Hindlimb muscle (tissue), 1 donor: ENCODE measurements around the gene AHCYL2. TPM values are rescaled to one million over a fixed set of nuclear protein-coding genes. Genes with fewer than 3 reads are reported as not detected.
A peak's percentile ranks its signal among the peaks of the same experiment; 100 is the strongest.

Experiments used
- DNase-seq: peaks from one replicate; pipeline ENCODE4 v3.0.0-alpha.2; 2013
- polyA plus RNA-seq: library from polyadenylated mRNA; unstranded; fragments of 120-200 nt; gene quantifications from one replicate; pipeline ENCODE4 v1.2.1, GENCODE V29; 2013; ENCODE audit not compliant: insufficient read length

AHCYL2 gene
- polyA plus RNA-seq = 19.1 TPM

DNA sequence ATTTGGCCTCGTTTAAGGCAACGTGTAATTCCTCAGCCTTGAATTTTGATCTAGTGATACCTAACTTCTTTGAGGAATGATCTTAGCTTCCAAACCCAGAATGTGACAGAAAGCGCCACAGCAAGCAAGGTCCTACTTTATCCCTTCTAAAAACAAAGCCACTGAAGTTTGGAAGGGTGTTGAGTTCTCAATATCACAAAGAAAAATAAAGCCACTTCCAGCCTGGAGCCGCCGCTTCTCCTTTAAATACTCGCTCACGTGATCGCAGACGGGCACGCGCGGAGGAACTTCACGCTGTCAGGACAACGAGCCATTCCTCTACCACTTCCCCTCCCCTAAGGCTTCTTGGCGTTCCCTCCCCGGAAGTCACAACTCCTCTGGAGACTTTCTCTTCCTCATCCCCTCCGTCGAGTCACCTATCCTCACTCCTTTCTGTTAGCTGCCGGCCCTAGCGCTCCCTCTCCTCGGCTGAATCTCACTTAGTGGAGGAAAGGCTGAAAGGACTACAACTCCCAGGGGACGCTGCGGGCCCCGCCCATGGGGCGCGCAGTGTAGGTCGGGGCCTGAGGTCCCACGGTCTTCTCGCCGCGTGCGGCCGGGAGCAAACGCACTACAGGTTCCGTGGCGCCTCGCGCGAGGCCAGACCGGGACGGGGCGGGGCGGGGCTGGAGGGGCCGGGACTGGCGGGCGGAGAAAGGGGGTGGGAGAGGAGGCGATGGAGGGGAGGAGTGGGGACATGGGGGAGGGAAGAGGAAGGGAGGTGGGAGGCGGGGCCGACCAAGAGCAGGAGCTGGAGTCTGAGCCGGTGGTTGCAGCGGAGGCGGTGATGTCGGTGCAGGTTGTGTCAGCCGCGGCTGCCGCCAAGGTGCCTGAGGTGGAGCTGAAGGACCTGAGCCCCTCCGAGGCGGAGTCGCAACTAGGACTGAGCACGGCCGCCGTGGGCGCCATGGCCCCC is at the start of gene AHCYL2:
Gene AHCYL2, plus strand, starts transcription at position 780 of the 955 bp plus-strand sequence.
- DNase-seq = peak; percentile 98

DNA sequence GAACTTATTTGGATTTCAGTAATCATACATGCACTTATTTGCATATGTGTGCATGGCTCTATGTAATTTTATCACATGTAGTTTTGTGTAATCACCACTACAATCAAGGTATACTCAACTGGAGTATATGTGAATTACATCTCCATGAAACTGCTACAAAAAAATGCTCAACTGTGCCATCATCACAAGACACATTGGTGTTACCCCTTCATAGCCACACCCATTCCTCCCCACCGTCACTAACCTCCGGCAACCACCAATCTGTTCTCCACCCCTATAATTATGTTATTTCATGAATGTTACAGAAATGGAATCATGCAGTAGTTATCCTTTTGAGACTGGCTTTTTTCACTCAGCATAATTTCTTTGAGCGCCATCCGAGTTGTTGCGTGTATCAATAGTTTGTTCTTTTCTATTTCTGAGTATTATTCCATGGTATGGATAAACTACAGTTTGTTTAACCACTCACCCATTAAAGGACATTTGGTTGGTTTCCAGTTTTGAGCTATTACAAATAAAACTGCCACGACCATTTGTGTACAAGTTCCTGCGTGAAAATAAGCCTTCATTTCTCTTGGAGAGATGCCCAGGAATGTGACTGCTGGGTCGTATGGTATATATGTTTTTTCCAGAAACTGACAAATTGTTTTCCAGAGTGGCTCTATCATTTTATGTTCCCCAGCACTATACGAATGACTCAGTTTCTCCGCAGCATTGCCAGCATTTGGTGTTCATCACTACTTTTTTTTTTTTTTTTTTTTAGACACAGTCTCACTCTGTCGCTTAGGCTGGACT is 47.7 kb upstream of the AHCYL2 start:
- DNase-seq = no peak

DNA sequence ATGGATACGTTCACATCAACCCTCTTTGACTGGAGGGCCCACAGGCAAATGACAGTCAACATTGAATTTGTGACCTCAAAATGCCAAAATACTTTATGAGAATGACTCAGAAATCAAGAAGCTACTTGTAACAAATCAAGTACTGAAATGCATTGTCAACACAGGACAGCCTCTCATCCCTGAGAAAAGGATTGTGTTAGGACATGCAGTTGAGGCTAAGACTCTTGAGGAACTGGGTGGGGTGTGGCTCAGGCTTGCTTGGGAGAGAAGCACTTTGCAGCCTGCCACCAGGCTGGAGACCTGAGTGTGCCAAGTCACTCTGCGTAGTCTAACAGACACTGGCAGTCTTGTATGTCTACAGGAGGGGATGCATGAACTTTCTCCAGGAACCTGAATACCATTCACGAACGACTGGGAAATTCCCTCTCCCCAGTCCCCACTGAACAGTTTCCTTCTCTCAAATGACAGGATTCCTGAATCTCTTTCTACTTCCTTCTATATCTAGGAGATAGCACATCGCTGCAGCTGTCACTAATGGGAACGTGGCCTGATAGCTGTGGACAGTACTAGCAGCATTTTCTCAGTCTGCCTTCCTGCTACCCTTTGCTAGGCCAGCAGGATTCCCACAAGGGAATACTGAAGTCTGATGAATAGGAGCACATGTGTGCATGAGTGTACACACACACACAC is 39.7 kb upstream of the AHCYL2 start:
- DNase-seq = no peak

DNA sequence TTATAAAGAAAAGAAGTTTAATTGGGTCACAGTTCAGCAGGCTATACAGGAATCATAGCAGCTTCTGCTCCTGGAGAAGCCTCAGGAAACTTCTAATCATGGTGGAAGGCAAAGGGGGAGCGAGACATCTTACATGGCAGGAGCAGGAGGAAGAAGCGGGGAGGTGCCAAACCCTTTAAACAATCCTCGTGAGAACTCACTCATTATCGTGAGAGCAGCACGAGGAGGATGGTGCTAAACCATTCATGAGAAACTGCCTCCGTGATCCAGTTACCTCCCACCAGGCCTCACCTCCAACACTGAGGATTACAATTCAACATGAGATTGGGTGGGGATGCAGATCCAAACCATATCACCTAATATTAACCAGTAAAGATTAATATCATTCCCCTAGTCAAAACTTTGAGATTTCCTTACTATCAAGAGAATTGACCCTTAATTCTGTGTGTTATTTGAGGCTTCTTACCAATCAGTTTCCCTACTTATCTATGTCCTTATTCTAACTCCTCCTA is 38.0 kb upstream of the AHCYL2 start:
- no peak for DNase-seq

DNA sequence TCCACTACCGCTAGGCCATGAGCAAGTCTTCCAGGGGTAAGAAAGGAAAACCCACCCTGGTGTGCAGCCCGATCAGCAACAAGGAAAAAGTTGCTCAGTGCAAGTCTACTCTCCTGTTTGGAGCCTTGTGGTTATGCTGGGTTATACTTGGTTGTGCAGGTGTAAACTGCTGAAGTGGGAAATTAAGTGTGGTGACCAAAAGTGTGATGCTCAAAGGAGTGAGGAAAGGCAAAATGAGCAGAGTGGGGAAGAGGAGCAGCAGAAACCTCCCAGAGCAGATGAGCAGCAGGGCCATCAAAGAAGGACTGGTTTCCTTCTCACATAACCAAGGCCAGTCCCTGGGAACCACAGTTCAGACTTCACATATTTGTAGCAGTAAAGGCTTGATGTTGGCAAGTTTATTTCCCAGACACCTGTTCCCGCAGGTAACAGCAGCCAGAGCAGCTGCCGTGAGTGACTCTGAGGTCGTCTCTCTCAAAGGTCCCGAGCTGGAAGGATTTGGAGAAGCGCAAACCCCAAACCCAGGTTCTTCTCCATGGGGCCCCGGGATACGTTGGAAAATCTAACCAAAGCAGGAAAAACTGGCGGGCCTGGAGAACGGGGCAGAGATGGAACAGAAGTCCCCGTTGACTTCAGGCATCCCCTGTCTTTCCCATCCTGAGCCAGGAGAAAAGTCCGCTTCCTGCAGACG is 37.0 kb upstream of the AHCYL2 start:
- DNase-seq = no peak

DNA sequence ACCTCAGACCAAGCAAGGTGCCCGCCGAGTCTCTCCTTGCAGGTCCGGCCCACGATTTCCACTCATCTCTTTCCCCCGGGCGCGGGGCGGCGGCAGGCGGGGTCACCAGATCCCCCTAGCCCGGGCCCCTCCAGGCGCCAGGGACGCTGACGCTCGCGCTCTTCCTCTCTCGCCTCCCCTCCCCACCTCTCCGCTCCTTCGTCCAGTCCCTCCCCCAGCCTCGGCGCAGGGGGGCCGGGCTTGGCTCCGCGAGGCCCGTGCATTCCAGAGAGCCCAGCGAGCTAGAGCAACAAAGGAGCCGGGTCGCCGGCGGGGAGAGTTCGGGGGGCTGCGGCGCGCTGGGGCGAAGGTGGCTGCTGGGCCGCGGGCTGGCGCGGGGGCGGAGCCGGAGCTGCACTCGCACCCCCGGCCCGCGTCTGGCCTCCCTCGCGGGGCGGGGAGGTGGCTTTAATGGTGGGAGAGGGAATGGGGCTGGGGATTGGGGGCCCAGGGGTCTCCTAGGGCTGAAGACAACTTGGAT is 36.4 kb upstream of the AHCYL2 start, which contains the start of gene SMO:
Gene SMO, plus strand, starts transcription at position 262 of the 520 bp plus-strand sequence. CDS start 519 bp downstream, outside the sequence.
- DNase-seq = peak; percentile 89

DNA sequence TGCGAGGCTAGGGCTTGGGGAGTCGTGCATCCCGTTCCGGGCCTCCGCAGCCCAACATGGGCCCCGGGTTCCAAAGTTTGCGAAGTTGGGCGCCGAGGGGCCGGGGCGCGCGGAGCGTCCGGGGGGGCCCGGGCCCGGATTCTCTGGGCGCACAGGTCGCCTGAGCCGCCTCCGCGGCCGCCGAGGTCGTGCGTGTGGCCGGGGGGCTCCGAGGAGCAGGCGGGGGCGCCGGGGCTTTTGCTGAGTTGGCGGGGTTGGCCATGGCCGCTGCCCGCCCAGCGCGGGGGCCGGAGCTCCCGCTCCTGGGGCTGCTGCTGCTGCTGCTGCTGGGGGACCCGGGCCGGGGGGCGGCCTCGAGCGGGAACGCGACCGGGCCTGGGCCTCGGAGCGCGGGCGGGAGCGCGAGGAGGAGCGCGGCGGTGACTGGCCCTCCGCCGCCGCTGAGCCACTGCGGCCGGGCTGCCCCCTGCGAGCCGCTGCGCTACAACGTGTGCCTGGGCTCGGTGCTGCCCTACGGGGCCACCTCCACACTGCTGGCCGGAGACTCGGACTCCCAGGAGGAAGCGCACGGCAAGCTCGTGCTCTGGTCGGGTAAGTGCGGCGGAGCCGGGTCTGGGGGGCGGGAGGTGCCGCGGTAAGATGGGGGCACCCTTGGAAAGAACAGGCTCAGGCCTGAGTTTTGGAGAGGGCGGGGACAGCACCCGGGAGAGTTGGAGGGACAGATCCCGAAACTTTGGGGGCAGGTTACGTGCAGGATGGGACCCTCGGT is 35.8 kb upstream of the AHCYL2 start:
- DNase-seq = peak; percentile 43

DNA sequence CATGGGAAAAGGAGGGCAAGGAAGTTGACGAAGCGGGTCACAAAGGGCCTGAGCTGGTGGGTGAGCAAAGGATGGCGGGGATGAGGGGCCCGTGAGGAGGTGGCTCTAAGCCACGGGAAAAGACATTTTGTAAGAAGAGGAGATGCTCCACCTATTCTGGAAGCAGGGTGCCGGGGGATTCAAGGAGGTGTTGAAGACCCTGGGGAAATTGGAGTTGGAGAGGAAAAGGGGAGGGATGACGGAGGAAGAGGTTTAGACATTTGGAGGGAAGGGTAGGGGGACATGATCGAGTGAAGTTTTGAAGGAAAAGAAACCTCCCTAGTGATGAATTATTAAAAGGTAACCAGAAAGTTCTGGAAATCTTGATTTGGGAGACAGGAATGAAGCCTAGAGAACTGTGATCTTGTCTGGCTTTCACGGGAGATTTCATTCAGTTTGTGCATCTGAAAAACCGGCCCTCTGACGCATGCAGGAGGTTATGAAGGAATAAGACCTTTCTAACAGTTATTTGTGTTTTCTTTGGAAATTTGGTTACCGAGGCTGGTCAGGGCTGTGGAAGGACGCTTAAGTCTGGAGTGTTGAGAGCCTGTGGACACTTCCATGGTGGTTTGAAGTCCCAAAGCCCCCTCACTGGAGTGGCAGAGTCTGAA is 35.0 kb upstream of the AHCYL2 start:
- no peak for DNase-seq

DNA sequence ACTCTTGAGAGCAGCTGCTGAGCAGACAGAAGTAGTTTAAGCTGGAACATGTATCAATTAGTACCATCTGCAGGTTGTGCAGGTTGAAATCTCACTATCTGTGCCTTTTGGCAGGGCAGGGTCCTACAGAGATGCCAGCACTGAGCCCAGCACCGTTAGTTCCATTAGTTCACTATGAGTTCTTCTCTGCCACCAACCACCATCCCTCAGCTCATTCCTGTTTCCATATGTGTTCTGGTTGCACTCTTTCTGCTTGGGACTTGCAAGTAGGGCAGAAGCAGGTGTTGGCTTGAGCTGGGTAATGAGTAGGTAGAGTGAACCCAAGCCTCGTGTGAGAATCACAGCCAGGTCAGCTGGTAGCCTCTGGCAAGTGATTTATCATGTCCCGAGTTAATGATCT is 33.6 kb upstream of the AHCYL2 start:
- DNase-seq = no peak

DNA sequence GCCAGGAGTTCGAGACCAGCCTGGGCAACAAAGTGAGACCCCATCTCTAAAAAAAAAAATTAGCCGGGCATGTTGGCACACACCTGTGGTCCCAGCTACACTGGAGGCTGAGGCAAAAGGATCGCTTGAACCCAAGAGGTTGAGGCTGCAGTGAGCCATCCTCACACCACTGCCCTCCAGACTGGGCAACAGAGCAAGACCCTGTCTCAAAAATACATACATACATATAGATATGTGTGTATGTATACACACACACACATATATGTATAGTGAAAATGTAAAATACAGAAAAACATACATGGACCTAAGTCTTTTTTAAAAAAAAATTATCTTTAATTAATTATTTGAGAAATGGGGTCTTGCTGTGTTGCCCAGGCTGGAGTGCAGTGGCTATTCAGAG is 30.9 kb upstream of the AHCYL2 start:
- DNase-seq = no peak

DNA sequence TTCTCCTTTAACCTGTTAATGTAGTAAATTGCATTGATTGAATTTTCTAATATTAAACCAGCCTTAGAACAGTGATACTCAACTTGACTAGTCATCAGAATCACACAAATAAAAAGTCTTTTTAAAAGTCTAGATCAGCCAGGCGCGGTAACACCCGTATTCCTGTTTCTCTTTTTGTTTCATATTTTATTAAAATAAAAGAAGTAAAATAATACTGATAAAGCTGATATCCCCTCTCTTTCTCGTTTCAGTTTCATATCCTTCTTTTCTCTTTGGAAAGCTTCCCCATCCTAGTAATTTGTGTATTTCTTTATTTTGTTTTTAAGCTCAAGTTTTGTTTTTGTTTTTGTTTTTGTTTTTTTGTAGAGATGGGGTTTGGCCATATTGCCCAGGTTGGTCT is 27.1 kb upstream of the AHCYL2 start:
- DNase-seq = no peak

DNA sequence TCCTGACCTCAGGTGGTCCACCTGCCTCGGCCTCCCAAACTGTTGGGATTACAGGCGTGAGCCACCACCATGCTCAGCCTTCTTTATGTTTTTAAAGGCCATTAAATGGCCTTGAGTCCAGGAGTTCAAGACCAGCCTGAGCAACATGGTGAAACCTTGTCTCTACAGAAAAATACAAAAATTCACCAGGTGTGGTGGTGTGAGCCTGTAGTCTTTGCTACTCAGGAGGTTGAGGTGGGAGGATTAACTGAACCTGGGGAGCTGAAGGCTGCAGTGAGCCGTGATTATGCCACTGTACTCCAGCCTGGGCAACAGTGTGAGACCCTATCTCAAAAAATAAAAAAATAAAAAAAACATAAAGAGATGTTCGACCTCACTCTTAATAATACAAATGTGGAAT is 25.4 kb upstream of the AHCYL2 start:
- DNase-seq = no peak

DNA sequence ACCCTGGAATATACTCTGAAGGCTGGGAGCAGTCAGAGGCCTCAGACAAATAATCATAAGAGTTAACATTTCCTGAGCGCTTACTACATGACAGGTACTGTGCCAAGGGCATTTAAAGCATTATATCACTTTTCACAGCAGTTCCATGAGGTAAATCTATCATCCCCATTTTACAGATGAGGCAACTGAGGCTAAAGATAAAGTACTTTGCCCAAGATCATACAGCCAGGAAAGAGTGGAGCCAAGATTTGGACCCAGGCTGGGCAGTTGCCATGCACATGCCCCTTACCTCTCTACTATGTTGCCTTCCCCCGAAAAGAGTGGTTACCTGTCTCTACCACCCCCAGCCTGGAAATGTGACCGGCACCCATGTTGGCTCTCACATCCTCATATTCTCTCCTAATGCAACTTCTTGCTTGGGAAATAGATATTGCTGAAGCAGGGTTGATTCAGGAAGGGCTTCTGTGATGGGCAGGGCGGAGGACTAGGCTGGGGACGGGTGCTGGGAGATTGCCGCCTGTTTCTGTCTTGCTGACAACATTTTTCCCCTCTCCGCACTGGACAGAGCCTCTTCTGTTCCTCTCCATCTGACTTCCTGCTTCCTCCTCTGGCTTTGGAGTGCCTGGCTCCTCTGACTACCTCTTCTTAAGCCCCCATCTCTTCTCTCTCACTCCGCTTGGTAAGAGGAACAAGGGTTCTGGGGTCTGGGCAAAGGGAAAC is 22.6 kb upstream of the AHCYL2 start:
- no peak for DNase-seq

DNA sequence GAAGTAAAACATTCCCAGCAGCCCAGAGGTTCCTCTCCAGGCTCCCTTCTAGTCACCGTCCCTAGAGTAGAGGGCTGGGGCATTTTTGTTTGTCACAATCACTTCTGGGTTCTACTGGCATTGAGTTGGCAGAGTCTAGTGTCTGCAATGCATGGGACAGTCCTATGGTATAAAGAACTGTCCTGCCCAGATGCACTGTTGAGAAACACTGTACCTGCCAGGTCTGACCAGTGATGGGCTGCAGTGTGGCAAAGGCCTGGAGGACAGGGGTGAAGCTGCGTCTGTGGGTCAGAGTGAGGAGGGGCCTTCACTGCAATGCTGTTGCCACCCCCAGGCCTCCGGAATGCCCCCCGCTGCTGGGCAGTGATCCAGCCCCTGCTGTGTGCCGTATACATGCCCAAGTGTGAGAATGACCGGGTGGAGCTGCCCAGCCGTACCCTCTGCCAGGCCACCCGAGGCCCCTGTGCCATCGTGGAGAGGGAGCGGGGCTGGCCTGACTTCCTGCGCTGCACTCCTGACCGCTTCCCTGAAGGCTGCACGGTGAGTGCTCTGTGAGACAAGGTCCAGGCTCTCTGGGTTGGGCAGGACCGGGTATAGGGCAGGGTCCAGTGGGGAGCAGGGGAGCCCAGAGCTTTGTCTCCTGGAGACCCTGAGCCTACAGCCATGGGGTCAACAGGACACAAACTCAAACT is 21.6 kb upstream of the AHCYL2 start:
- no peak for DNase-seq

DNA sequence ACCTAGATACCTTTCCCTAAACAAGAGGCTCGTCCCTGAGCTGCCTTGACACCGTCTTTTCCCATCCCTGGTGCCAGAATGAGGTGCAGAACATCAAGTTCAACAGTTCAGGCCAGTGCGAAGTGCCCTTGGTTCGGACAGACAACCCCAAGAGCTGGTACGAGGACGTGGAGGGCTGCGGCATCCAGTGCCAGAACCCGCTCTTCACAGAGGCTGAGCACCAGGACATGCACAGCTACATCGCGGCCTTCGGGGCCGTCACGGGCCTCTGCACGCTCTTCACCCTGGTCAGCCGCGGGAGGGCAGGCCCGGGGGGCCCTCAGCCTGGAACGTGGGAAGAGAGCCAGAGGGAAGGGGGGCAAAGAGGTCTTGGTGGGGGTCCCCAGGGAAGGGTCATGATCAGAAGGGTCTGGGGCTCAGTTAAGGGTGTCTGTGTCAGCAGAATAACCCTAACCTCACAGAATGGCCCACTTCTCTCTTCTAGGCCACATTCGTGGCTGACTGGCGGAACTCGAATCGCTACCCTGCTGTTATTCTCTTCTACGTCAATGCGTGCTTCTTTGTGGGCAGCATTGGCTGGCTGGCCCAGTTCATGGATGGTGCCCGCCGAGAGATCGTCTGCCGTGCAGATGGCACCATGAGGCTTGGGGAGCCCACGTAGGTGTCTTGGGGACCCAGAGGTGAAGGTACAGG is 19.6 kb upstream of the AHCYL2 start:
- no peak for DNase-seq

DNA sequence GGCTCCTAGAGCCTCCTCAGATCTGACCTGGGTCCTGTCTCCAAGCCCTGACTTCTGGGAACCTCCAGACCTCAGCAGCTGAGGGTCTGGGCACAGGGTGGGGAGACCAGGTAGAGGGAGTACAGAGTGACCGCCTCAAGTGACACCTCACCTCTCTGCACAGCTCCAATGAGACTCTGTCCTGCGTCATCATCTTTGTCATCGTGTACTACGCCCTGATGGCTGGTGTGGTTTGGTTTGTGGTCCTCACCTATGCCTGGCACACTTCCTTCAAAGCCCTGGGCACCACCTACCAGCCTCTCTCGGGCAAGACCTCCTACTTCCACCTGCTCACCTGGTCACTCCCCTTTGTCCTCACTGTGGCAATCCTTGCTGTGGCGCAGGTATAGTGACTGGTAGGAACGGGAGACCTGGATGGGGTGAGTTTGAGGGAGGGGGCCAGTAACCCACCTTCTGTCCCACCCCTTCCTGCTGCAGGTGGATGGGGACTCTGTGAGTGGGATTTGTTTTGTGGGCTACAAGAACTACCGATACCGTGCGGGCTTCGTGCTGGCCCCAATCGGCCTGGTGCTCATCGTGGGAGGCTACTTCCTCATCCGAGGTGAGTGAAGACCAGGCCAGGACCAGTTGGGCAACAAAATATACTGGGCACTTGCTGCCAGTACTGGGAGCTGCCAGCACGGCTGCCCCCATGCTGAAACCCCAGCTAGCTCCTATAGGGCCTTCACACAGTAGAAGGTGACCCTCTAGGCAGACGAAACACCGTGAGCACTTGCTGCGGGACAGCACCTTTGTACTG is 18.6 kb upstream of the AHCYL2 start:
- no peak for DNase-seq

DNA sequence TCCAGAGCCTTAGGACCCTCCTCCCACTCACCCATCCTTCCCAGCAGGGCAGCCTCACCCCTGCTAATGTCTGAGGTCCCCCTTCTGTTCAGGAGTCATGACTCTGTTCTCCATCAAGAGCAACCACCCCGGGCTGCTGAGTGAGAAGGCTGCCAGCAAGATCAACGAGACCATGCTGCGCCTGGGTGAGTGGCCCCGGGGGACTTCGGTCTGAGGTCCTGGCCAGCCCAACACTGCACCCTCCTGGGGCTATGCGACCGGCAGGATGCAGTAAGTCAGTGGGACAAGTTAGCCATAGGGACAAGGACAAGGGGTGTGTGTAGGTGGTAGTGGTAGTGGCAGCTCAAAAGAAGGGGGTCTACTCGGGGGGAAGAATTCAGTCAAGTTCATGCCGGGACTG is 16.2 kb upstream of the AHCYL2 start:
- no peak for DNase-seq
